Measurements from ENCODE around the gene CACNA2D2.

GRCh38 chr3:50411229-50411628, 92.2 kb downstream of the CACNA2D2 start:
- TF ChIP-seq CTCF (IDR thresholded peaks at IDR 0.05) (no peak), EZH2phosphoT487 (IDR thresholded peaks at IDR 0.05) (no peak)

Measured in neural progenitor cell (in vitro differentiated cells).